Upper lobe of left lung (tissue), 4 donors: ENCODE measurements around the gene S100A13.

Source experiments
- CTCF ChIP-seq, 6 experiments: fragments of 450-650 bp in 4 of 6; fragments of 200-600 bp in 2 of 6; sonication (generic) in 2 of 6; IDR thresholded peaks; one replicate each; pipeline ENCODE4 v1.5.1; 2016 to 2019; ENCODE audit warnings: antibody characterized with exemption in 6 of 6
- EP300 ChIP-seq, 4 donors: sonication (generic); formaldehyde crosslinking; IDR thresholded peaks; one replicate each; pipeline ENCODE4 v1.5.1; 2017; ENCODE audit warnings: antibody characterized with exemption in 4 of 4, control low read depth in 2 of 4
- POLR2A ChIP-seq, 4 donors: fragments of 450-650 bp; IDR thresholded peaks; one replicate each; pipeline ENCODE4 v1.5.1; 2016 to 2017; ENCODE audit warnings: antibody characterized with exemption in 4 of 4, mild to moderate bottlenecking in 2 of 4

GRCh38 chr1:153602749-153603148 is 24.6 kb downstream of the S100A13 start:
- TF ChIP-seq EP300 (IDR thresholded peaks at IDR 0.05) (no peak), CTCF (IDR thresholded peaks at IDR 0.05) (no peak), POLR2A (IDR thresholded peaks at IDR 0.05) (no peak)
